ENCODE measurements around the gene PXMP4.
"Not testable (repeated sequence)": the region's sequence is repeated elsewhere in the genome, so short reads cannot be mapped to it uniquely, and the experiment has no call there.

PXMP4 gene

GRCh38 chr20:33719989-33720709, at the start of gene PXMP4:
Gene PXMP4 (minus strand): TSS chr20:33720310. CDS start chr20:33720207, 103 bp downstream.
- DNase-seq (ENCODE audit: low spot score) = peak; percentile 91

GRCh38 chr20:33769043-33769442, 48.9 kb upstream of the PXMP4 start:
- DNase-seq (ENCODE audit: low spot score) = no peak

GRCh38 chr20:33767777-33768138, 47.6 kb upstream of the PXMP4 start:
- DNase-seq (ENCODE audit: low spot score) = no peak

- DNase-seq (ENCODE audit: low spot score) = no peak
Measured at GRCh38 chr20:33766686-33767085, 46.6 kb upstream of the PXMP4 start.

- DNase-seq (ENCODE audit: low spot score) = no peak
Measured at GRCh38 chr20:33765592-33765991, 45.5 kb upstream of the PXMP4 start.

GRCh38 chr20:33765099-33765498, 45.0 kb upstream of the PXMP4 start:
- no peak for DNase-seq (ENCODE audit: low spot score)

- DNase-seq (ENCODE audit: low spot score) = no peak
Measured at GRCh38 chr20:33761698-33762250, 41.7 kb upstream of the PXMP4 start.

GRCh38 chr20:33757458-33757857, 37.3 kb upstream of the PXMP4 start:
- no peak for DNase-seq (ENCODE audit: low spot score)

- no peak for DNase-seq (ENCODE audit: low spot score)
Measured at GRCh38 chr20:33757046-33757445, 36.9 kb upstream of the PXMP4 start.

GRCh38 chr20:33755936-33756490, 35.9 kb upstream of the PXMP4 start:
- DNase-seq (ENCODE audit: low spot score) = not testable (repeated sequence)

GRCh38 chr20:33753763-33754162, 33.7 kb upstream of the PXMP4 start:
- no peak for DNase-seq (ENCODE audit: low spot score)

- no peak for DNase-seq (ENCODE audit: low spot score)
Measured at GRCh38 chr20:33753143-33753542, 33.0 kb upstream of the PXMP4 start.

GRCh38 chr20:33751775-33752174, 31.7 kb upstream of the PXMP4 start:
- no peak for DNase-seq (ENCODE audit: low spot score)

- DNase-seq (ENCODE audit: low spot score) = no peak
Measured at GRCh38 chr20:33746325-33746998, 26.4 kb upstream of the PXMP4 start.

GRCh38 chr20:33744773-33745385, 24.8 kb upstream of the PXMP4 start:
- DNase-seq (ENCODE audit: low spot score) = no peak

- no peak for DNase-seq (ENCODE audit: low spot score)
Measured at GRCh38 chr20:33744181-33744580, 24.1 kb upstream of the PXMP4 start.

GRCh38 chr20:33740189-33740588, 20.1 kb upstream of the PXMP4 start:
- no peak for DNase-seq (ENCODE audit: low spot score)

- DNase-seq (ENCODE audit: low spot score) = no peak
Measured at GRCh38 chr20:33739493-33739892, 19.4 kb upstream of the PXMP4 start.

- DNase-seq (ENCODE audit: low spot score) = no peak
Measured at GRCh38 chr20:33736962-33737361, 16.9 kb upstream of the PXMP4 start.

- no peak for DNase-seq (ENCODE audit: low spot score)
Measured at GRCh38 chr20:33733654-33734576, 13.8 kb upstream of the PXMP4 start.

GRCh38 chr20:33732166-33732970, 12.3 kb upstream of the PXMP4 start:
- DNase-seq (ENCODE audit: low spot score) = no peak

Measured in hematopoietic multipotent progenitor cell treated with erythropoietin and hydrocortisone succinate and interleukin-3 and kit ligand, for 15 days (in vitro differentiated cells).